ENCODE data around the gene OR2T11.
"Not testable (repeated sequence)": the region's sequence is repeated elsewhere in the genome, so short reads cannot be mapped to it uniquely, and the experiment has no call there.

Gene OR2T11

GRCh38 chr1:248590055-248590454 lies 44.8 kb downstream of the OR2T11 start:
- Histone ChIP-seq H3K4me1 (no peaks in the 10 kb centered on the region), H3K4me3 (ENCODE audit: low read depth, low read length) (no peak overlapping the region), H2AFZ (no peak overlapping the region), H3K4me2 (ENCODE audit: low read length) (no peak overlapping the region), H3K27ac (no peak overlapping the region), H3K9me3 (ENCODE audit: control insufficient read depth, low read length) (no peaks in the 10 kb centered on the region), H3K9ac (no peak overlapping the region), H3K27me3 (ENCODE audit: control insufficient read depth, insufficient read depth, low read length) (no peaks in the 10 kb centered on the region), H3K36me3 (ENCODE audit: control insufficient read depth, insufficient read depth, low read length) (no peaks in the 10 kb centered on the region), H3K79me2 (no peaks in the 10 kb centered on the region)
- TF ChIP-seq, protein P1, sequence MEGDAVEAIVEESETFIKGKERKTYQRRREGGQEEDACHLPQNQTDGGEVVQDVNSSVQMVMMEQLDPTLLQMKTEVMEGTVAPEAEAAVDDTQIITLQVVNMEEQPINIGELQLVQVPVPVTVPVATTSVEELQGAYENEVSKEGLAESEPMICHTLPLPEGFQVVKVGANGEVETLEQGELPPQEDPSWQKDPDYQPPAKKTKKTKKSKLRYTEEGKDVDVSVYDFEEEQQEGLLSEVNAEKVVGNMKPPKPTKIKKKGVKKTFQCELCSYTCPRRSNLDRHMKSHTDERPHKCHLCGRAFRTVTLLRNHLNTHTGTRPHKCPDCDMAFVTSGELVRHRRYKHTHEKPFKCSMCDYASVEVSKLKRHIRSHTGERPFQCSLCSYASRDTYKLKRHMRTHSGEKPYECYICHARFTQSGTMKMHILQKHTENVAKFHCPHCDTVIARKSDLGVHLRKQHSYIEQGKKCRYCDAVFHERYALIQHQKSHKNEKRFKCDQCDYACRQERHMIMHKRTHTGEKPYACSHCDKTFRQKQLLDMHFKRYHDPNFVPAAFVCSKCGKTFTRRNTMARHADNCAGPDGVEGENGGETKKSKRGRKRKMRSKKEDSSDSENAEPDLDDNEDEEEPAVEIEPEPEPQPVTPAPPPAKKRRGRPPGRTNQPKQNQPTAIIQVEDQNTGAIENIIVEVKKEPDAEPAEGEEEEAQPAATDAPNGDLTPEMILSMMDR (IDR thresholded peaks at IDR 0.05): no peak

- no peaks in the 10 kb centered on the region for H3K27me3 ChIP-seq (ENCODE audit: control insufficient read depth, insufficient read depth, low read length)
- H3K4me1 ChIP-seq: no peaks in the 10 kb centered on the region
- H3K4me3 ChIP-seq (ENCODE audit: low read depth, low read length): no peak overlapping the region
- no peak overlapping the region for H3K4me2 ChIP-seq (ENCODE audit: low read length)
- no peak overlapping the region for H2AFZ ChIP-seq
- TF ChIP-seq, protein P1 (IDR thresholded peaks at IDR 0.05): no peak
- H3K36me3 ChIP-seq (ENCODE audit: control insufficient read depth, insufficient read depth, low read length): no peaks in the 10 kb centered on the region
- no peaks in the 10 kb centered on the region for H3K9me3 ChIP-seq (ENCODE audit: control insufficient read depth, low read length)
- no peak overlapping the region for H3K27ac ChIP-seq
- H3K9ac ChIP-seq: no peak overlapping the region
- no peaks in the 10 kb centered on the region for H3K79me2 ChIP-seq
Measured at GRCh38 chr1:248589334-248589733, 45.6 kb downstream of the OR2T11 start.

DNA sequence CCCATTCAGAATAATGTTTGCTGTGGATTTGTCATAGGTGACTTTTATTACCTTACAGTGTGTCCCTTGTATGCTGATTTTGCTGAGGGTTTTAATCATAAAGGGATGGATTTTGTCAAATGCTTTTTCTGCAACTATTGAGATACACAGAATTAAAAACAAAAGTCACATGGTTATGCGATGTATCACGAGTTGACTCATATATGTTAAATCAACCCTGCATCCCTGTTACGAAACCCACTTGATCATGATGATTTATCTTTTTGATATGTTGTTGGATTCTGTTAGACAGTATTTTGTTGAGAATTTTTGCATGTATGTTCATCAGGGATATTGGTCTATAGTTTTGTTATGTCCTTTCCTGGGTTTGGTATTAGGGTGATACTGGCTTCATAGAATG lies 49.6 kb downstream of the OR2T11 start:
- Histone ChIP-seq H3K4me3 (ENCODE audit: low read depth, low read length) (no peak overlapping the region), H3K79me2 (no peaks in the 10 kb centered on the region), H3K4me2 (ENCODE audit: low read length) (no peak overlapping the region), H3K9me3 (ENCODE audit: control insufficient read depth, low read length) (no peaks in the 10 kb centered on the region), H3K27ac (no peak overlapping the region), H3K9ac (no peak overlapping the region), H2AFZ (no peak overlapping the region), H3K36me3 (ENCODE audit: control insufficient read depth, insufficient read depth, low read length) (no peaks in the 10 kb centered on the region), H3K27me3 (ENCODE audit: control insufficient read depth, insufficient read depth, low read length) (no peaks in the 10 kb centered on the region), H3K4me1 (no peaks in the 10 kb centered on the region)
- TF ChIP-seq, protein P1 (IDR thresholded peaks at IDR 0.05): no peak

GRCh38 chr1:248576260-248576980 lies 58.5 kb downstream of the OR2T11 start:
- Histone ChIP-seq H3K4me1 (no peaks in the 10 kb centered on the region), H2AFZ (no peak overlapping the region), H3K4me3 (ENCODE audit: low read depth, low read length) (no peak overlapping the region), H3K4me2 (ENCODE audit: low read length) (no peak overlapping the region), H3K9ac (no peak overlapping the region), H3K9me3 (ENCODE audit: control insufficient read depth, low read length) (no peaks in the 10 kb centered on the region), H3K79me2 (no peaks in the 10 kb centered on the region), H3K27ac (no peak overlapping the region), H3K27me3 (ENCODE audit: control insufficient read depth, insufficient read depth, low read length) (no peaks in the 10 kb centered on the region), H3K36me3 (ENCODE audit: control insufficient read depth, insufficient read depth, low read length) (no peaks in the 10 kb centered on the region)
- TF ChIP-seq, protein P1 (IDR thresholded peaks at IDR 0.05): no peak

GRCh38 chr1:248574657-248575056 lies 60.2 kb downstream of the OR2T11 start, which contains the start of gene OR2T34:
Gene OR2T34 (minus strand): TSS chr1:248574757. CDS start chr1:248574757, 0 bp downstream.
- not testable (repeated sequence) for H3K4me3 ChIP-seq (ENCODE audit: low read depth, low read length); H3K79me2 ChIP-seq; H3K9me3 ChIP-seq (ENCODE audit: control insufficient read depth, low read length); H2AFZ ChIP-seq; H3K27me3 ChIP-seq (ENCODE audit: control insufficient read depth, insufficient read depth, low read length); H3K4me1 ChIP-seq; H3K27ac ChIP-seq; H3K36me3 ChIP-seq (ENCODE audit: control insufficient read depth, insufficient read depth, low read length); H3K9ac ChIP-seq; H3K4me2 ChIP-seq (ENCODE audit: low read length)

DNA sequence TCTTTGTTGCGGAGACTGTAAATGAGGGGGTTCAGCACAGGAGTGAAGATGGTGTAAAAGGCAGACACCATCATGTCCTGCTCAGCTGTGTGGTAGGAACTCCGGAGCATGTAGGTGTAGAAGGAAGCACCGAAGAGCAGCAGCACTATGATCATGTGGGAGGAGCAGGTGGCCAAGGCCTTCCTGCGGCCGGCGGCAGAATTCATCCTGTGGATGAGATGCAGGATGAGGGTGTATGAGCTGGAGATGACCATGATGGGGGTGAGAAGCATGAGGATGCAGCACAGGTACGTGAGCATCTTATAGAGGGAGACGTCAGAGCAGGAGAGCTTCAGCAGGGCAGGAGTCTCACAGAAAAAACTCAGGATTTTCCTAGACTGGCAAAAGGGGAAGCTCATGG lies 61.0 kb downstream of the OR2T11 start:
- not testable (repeated sequence) for H3K4me2 ChIP-seq (ENCODE audit: low read length); H3K9ac ChIP-seq; H2AFZ ChIP-seq; H3K27ac ChIP-seq; H3K27me3 ChIP-seq (ENCODE audit: control insufficient read depth, insufficient read depth, low read length); H3K4me1 ChIP-seq; H3K79me2 ChIP-seq; H3K9me3 ChIP-seq (ENCODE audit: control insufficient read depth, low read length); H3K36me3 ChIP-seq (ENCODE audit: control insufficient read depth, insufficient read depth, low read length); H3K4me3 ChIP-seq (ENCODE audit: low read depth, low read length)

Data from parathyroid adenoma (tissue), 2 donors.